IMR-90 (cell line): ENCODE data around the gene PCDHGA12.
"Not testable (repeated sequence)": the region's sequence is repeated elsewhere in the genome, so short reads cannot be mapped to it uniquely, and the experiment has no call there.

Source experiments
- POLR2A ChIP-seq: IDR thresholded peaks from 2 replicates; pipeline ENCODE4 v1.6.1; 2012; ENCODE audit warnings: mild to moderate bottlenecking, low read depth, low read length
- TF ChIP-seq, protein P1 (sequence below): conservative IDR thresholded peaks from 2 replicates; pipeline ENCODE4 v1.5.1; 2012; ENCODE audit warnings: mild to moderate bottlenecking, low read depth, low read length, improper control_type of control experiment

DNA sequence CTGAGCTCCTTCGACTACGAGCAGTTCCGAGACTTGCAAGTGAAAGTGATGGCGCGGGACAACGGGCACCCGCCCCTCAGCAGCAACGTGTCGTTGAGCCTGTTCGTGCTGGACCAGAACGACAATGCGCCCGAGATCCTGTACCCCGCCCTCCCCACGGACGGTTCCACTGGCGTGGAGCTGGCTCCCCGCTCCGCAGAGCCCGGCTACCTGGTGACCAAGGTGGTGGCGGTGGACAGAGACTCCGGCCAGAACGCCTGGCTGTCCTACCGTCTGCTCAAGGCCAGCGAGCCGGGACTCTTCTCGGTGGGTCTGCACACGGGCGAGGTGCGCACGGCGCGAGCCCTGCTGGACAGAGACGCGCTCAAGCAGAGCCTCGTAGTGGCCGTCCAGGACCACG, 2.0 kb downstream of the PCDHGA12 start:
- TF ChIP-seq, protein P1, sequence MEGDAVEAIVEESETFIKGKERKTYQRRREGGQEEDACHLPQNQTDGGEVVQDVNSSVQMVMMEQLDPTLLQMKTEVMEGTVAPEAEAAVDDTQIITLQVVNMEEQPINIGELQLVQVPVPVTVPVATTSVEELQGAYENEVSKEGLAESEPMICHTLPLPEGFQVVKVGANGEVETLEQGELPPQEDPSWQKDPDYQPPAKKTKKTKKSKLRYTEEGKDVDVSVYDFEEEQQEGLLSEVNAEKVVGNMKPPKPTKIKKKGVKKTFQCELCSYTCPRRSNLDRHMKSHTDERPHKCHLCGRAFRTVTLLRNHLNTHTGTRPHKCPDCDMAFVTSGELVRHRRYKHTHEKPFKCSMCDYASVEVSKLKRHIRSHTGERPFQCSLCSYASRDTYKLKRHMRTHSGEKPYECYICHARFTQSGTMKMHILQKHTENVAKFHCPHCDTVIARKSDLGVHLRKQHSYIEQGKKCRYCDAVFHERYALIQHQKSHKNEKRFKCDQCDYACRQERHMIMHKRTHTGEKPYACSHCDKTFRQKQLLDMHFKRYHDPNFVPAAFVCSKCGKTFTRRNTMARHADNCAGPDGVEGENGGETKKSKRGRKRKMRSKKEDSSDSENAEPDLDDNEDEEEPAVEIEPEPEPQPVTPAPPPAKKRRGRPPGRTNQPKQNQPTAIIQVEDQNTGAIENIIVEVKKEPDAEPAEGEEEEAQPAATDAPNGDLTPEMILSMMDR = not testable (repeated sequence)
- TF ChIP-seq POLR2A = not testable (repeated sequence)
